GM12878 (cell line): Measurements from ENCODE around the gene INO80C.
"Not testable (repeated sequence)": the region's sequence is repeated elsewhere in the genome, so short reads cannot be mapped to it uniquely, and the experiment has no call there.

Experiments
- BHLHE40 ChIP-seq, 2 experiments: fragments of 450-650 bp in 1 of 2; IDR thresholded peaks; 2 replicates each; pipeline ENCODE4 v1.6.1; 2011 to 2017; ENCODE audit warnings: low read depth in 2 of 2, borderline replicate concordance in 1 of 2, improper control_type of control experiment in 1 of 2, low read length in 1 of 2, mild to moderate bottlenecking in 1 of 2
- CTCF ChIP-seq, 3 experiments: IDR thresholded peaks in 2 of 3; conservative IDR thresholded peaks in 1 of 3; 2 replicates each; pipeline ENCODE4 v1.5.1; 2011; ENCODE audit warnings: low read depth in 3 of 3, low read length in 3 of 3, mild to moderate bottlenecking in 3 of 3, control low read depth in 2 of 3, moderate library complexity in 2 of 3, inconsistent platforms in 1 of 3, mixed read lengths in 1 of 3; ENCODE audit not compliant: control insufficient read depth in 2 of 3, insufficient read depth in 1 of 3; ENCODE audit errors: extremely low read depth in 1 of 3
- EZH2 ChIP-seq: IDR thresholded peaks from 2 replicates; pipeline ENCODE4 v1.6.1; 2012; ENCODE audit warnings: low read depth, mild to moderate bottlenecking, control low read depth, inconsistent platforms, low read length, borderline replicate concordance; ENCODE audit not compliant: control insufficient read depth
- GATAD2B ChIP-seq: fragments of 450-650 bp; conservative IDR thresholded peaks from 2 replicates; pipeline ENCODE4 v1.6.1; 2017; ENCODE audit warnings: low read depth, mild to moderate bottlenecking, moderate library complexity
- KAT2A ChIP-seq: conservative IDR thresholded peaks from 2 replicates; pipeline ENCODE4 v1.6.1; 2011; ENCODE audit warnings: low read depth, low read length; ENCODE audit not compliant: control insufficient read depth
- MYC ChIP-seq: IDR thresholded peaks from 2 replicates; pipeline ENCODE4 v1.6.1; 2011; ENCODE audit warnings: mild to moderate bottlenecking, low read length, moderate library complexity, inconsistent platforms; ENCODE audit not compliant: insufficient read depth, insufficient replicate concordance, insufficient read length, severe bottlenecking
- NFYB ChIP-seq: IDR thresholded peaks from 2 replicates; pipeline ENCODE4 v1.6.1; 2011; ENCODE audit warnings: low read depth, mild to moderate bottlenecking, low read length, improper control_type of control experiment, moderate library complexity; ENCODE audit not compliant: insufficient read depth
- POLR2AphosphoS5 ChIP-seq: IDR thresholded peaks from 2 replicates; pipeline ENCODE4 v1.6.1; 2011; ENCODE audit warnings: mild to moderate bottlenecking, low read length, inconsistent platforms
- REST ChIP-seq: IDR thresholded peaks from 2 replicates; pipeline ENCODE4 v1.6.1; 2012; ENCODE audit warnings: mild to moderate bottlenecking, low read depth, low read length
- SIN3A ChIP-seq: IDR thresholded peaks from 2 replicates; pipeline ENCODE4 v1.6.1; 2012; ENCODE audit warnings: low read depth, low read length, improper control_type of control experiment
- SMARCA5 ChIP-seq: fragments of 450-650 bp; IDR thresholded peaks from 2 replicates; pipeline ENCODE4 v1.6.1; 2017; ENCODE audit warnings: mild to moderate bottlenecking
- SPI1 ChIP-seq: IDR thresholded peaks from 2 replicates; pipeline ENCODE4 v1.6.1; 2011; ENCODE audit warnings: low read depth, mild to moderate bottlenecking, low read length, moderate library complexity, borderline replicate concordance; ENCODE audit not compliant: insufficient read depth
- ZNF207 ChIP-seq: fragments of 450-650 bp; IDR thresholded peaks from 2 replicates; pipeline ENCODE4 v1.6.1; 2014; ENCODE audit warnings: antibody characterized with exemption, mild to moderate bottlenecking, borderline replicate concordance

- TF ChIP-seq REST; POLR2AphosphoS5; SMARCA5; EZH2; KAT2A; CTCF (IDR thresholded peaks at IDR 0.05 in 2 of 3, conservative IDR thresholded peaks at IDR 0.05 in 1 of 3; ENCODE audit: control insufficient read depth in 2 of 3, extremely low read depth in 1 of 3, insufficient read depth in 1 of 3, low read depth in 3 of 3, low read length in 3 of 3); SIN3A; GATAD2B; SPI1; NFYB; BHLHE40 (IDR thresholded peaks at IDR 0.05; ENCODE audit: borderline replicate concordance in 1 of 2, low read depth in 2 of 2, low read length in 1 of 2); MYC; ZNF207: not testable (repeated sequence)
Observed at GRCh38 chr18:35487525-35487924, 10.2 kb downstream of the INO80C start.
